HL-60 (cell line): Measurements from ENCODE around the gene QRICH1.

Experiments
- DNase-seq, 2 experiments: peaks; one replicate each; pipeline ENCODE4 v3.0.0-alpha.2; 2010 to 2020; ENCODE audit warnings: low read depth in 1 of 2, low spot score in 1 of 2
- H3K27ac ChIP-seq: fragments of 250-450 bp; sonication (Bioruptor Pico); replicated peaks from 2 replicates; pipeline ENCODE4 v1.5.1; 2020; ENCODE audit warnings: mild to moderate bottlenecking, moderate library complexity
- H3K27me3 ChIP-seq: fragments of 250-450 bp; sonication (Bioruptor Pico); 2 replicates; pipeline ENCODE4 v1.5.1; 2021; ENCODE audit warnings: mild to moderate bottlenecking, moderate library complexity; ENCODE audit not compliant: insufficient read depth, poor library complexity, severe bottlenecking
- H3K4me3 ChIP-seq: replicated peaks from 2 replicates; pipeline ENCODE4 v1.5.1; 2011; ENCODE audit warnings: mild to moderate bottlenecking, control low read depth, low read length; ENCODE audit not compliant: insufficient read depth
- GABPA ChIP-seq: IDR thresholded peaks from 2 replicates; pipeline ENCODE4 v1.6.1; 2012; ENCODE audit warnings: low read depth
- POLR2AphosphoS5 ChIP-seq: IDR thresholded peaks from 2 replicates; pipeline ENCODE4 v1.6.1; 2012; ENCODE audit warnings: low read depth
- REST ChIP-seq: IDR thresholded peaks from 2 replicates; pipeline ENCODE4 v1.6.1; 2012; ENCODE audit warnings: low read depth; ENCODE audit not compliant: insufficient replicate concordance
- SPI1 ChIP-seq: IDR thresholded peaks from 2 replicates; pipeline ENCODE4 v1.6.1; 2012; ENCODE audit warnings: low read depth, mild to moderate bottlenecking, borderline replicate concordance
- TF ChIP-seq, protein P1 (sequence below): IDR thresholded peaks from one replicate; pipeline ENCODE4 v1.5.1; 2011; ENCODE audit warnings: low read length, control low read depth, inconsistent platforms; ENCODE audit not compliant: insufficient read depth

QRICH1 gene

DNA sequence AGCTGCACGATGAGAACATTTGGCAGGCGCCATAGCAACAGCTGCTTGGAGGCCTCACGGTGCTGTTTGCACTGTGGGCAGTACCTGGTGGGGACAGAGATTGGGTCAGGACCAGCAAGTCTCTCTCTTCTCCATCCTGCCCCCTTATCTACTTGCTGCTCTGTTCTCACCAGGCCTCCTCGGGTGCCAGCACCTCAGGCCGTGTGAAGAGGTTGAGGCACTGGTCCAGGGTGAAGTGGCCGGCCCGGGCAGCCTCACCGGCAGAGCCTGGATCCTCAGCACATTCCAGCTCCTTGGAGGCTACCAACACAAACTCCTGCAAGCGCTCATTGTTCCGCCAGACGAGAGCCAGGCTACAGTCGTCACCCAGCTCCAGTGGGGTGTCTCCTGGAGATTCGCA, 16.9 kb upstream of the QRICH1 start:
- Histone ChIP-seq H3K4me3 (no peak overlapping the region), H3K27me3 (no peaks in the 10 kb centered on the region), H3K27ac (no peak overlapping the region)
- TF ChIP-seq GABPA (no peak), POLR2AphosphoS5 (no peak), SPI1 (no peak), REST (no peak)
- TF ChIP-seq, protein P1, sequence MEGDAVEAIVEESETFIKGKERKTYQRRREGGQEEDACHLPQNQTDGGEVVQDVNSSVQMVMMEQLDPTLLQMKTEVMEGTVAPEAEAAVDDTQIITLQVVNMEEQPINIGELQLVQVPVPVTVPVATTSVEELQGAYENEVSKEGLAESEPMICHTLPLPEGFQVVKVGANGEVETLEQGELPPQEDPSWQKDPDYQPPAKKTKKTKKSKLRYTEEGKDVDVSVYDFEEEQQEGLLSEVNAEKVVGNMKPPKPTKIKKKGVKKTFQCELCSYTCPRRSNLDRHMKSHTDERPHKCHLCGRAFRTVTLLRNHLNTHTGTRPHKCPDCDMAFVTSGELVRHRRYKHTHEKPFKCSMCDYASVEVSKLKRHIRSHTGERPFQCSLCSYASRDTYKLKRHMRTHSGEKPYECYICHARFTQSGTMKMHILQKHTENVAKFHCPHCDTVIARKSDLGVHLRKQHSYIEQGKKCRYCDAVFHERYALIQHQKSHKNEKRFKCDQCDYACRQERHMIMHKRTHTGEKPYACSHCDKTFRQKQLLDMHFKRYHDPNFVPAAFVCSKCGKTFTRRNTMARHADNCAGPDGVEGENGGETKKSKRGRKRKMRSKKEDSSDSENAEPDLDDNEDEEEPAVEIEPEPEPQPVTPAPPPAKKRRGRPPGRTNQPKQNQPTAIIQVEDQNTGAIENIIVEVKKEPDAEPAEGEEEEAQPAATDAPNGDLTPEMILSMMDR: no peak
- DNase-seq: no peak

- no peak for DNase-seq
- Histone ChIP-seq H3K27ac (no peak overlapping the region), H3K4me3 (no peak overlapping the region), H3K27me3 (no peaks in the 10 kb centered on the region)
- TF ChIP-seq, protein P1: no peak
- TF ChIP-seq GABPA (no peak), REST (no peak), SPI1 (no peak), POLR2AphosphoS5 (no peak)
Observed at GRCh38 chr3:49108346-49108745, 14.5 kb upstream of the QRICH1 start.

GRCh38 chr3:49104427-49105291, 10.8 kb upstream of the QRICH1 start, which contains the start of gene QARS1:
Gene QARS1, minus strand, starts transcription at chr3:49104757. Its CDS starts 24 bp downstream, at chr3:49104733.
- Histone ChIP-seq H3K4me3 (peak within 1 kb of the TSS; percentile 85), H3K27me3 (no peaks in the 10 kb centered on the region), H3K27ac (peak within 1 kb of the TSS; percentile 92)
- TF ChIP-seq POLR2AphosphoS5 (peak; percentile 76), SPI1 (no peak), REST (peak; percentile 75), GABPA (peak; percentile 75)
- TF ChIP-seq, protein P1: no peak
- DNase-seq: peak; percentile 86 to 95
